HEK293 (cell line): ENCODE data around the gene CD59.

Experiments
- CTCF ChIA-PET: fragments of 350-600 bp; formaldehyde crosslinking; extraction: SDS; loops from one replicate; lab custom pipeline; 2021; ENCODE audit warnings: antibody characterized with exemption; lab: Yijun Ruan, JAX
- POLR2A ChIA-PET: fragments of 300-600 bp; formaldehyde crosslinking; extraction: SDS; loops from one replicate; lab custom pipeline; 2020; ENCODE audit warnings: antibody characterized with exemption, inconsistent platforms; lab: Yijun Ruan, JAX
- H3K27ac ChIP-seq: fragments of 200-500 bp; sonication (Bioruptor generic); 2 replicates; pipeline ENCODE4 v1.5.1; 2014; ENCODE audit warnings: low read depth, low read length, control low read depth, inconsistent platforms; ENCODE audit errors: extremely low read depth
- H3K36me3 ChIP-seq, 2 experiments: fragments of 200-500 bp in 1 of 2; sonication (Bioruptor generic) in 1 of 2; 1 replicate in 1 of 2; 2 replicates in 1 of 2; pipeline ENCODE4 v1.5.1; 2014 to 2017; ENCODE audit warnings: inconsistent platforms in 2 of 2, low read length in 2 of 2; ENCODE audit not compliant: control insufficient read depth in 2 of 2, insufficient read depth in 1 of 2
- H3K4me1 ChIP-seq: fragments of 200-500 bp; sonication (Bioruptor generic); 2 replicates; pipeline ENCODE4 v1.5.1; 2014; ENCODE audit warnings: mild to moderate bottlenecking, low read length, inconsistent platforms; ENCODE audit not compliant: control insufficient read depth, insufficient read depth
- H3K4me3 ChIP-seq: 2 replicates; pipeline ENCODE4 v1.5.1; 2011; ENCODE audit warnings: low read depth, mild to moderate bottlenecking, control low read depth, low read length, moderate library complexity
- H3K9me3 ChIP-seq: fragments of 200-500 bp; sonication (Bioruptor generic); 2 replicates; pipeline ENCODE4 v1.5.1; 2014; ENCODE audit warnings: low read depth, low read length, inconsistent platforms; ENCODE audit not compliant: control insufficient read depth, insufficient read depth
- GLIS1 ChIP-seq: fragments of 450-650 bp; formaldehyde crosslinking; IDR thresholded peaks from 2 replicates; pipeline ENCODE4 v1.5.1; 2016; ENCODE audit warnings: missing biosample characterization, missing genetic modification characterization
- HIC1 ChIP-seq: fragments of 450-650 bp; formaldehyde crosslinking; IDR thresholded peaks from 2 replicates; pipeline ENCODE4 v1.5.1; 2016; ENCODE audit warnings: missing biosample characterization, missing genetic modification characterization
- KLF16 ChIP-seq: fragments of 450-650 bp; formaldehyde crosslinking; IDR thresholded peaks from 2 replicates; pipeline ENCODE4 v1.5.1; 2017; ENCODE audit warnings: missing biosample characterization, missing genetic modification characterization
- SP7 ChIP-seq: fragments of 450-650 bp; formaldehyde crosslinking; IDR thresholded peaks from 2 replicates; pipeline ENCODE4 v1.5.1; 2016; ENCODE audit warnings: missing biosample characterization, missing genetic modification characterization
- TCF7L2 ChIP-seq: IDR thresholded peaks from 2 replicates; pipeline ENCODE4 v1.6.1; 2011; ENCODE audit warnings: low read depth, mild to moderate bottlenecking, inconsistent platforms, low read length, moderate library complexity, borderline replicate concordance
- ZBTB1 ChIP-seq: fragments of 450-650 bp; formaldehyde crosslinking; IDR thresholded peaks from 2 replicates; pipeline ENCODE4 v1.5.1; 2016; ENCODE audit warnings: missing biosample characterization, missing genetic modification characterization
- ZBTB44 ChIP-seq: fragments of 450-650 bp; IDR thresholded peaks from 2 replicates; pipeline ENCODE4 v1.5.1; 2018; ENCODE audit warnings: missing biosample characterization, mild to moderate bottlenecking, missing genetic modification characterization
- ZFHX2 ChIP-seq: fragments of 450-650 bp; formaldehyde crosslinking; conservative IDR thresholded peaks from 2 replicates; pipeline ENCODE4 v1.5.1; 2016; ENCODE audit warnings: missing biosample characterization, missing genetic modification characterization
- ZNF19 ChIP-seq: fragments of 450-650 bp; formaldehyde crosslinking; IDR thresholded peaks from 2 replicates; pipeline ENCODE4; 2016; ENCODE audit warnings: missing biosample characterization, missing genetic modification characterization, low read depth
- ZNF274 ChIP-seq, 2 experiments: fragments of 200-500 bp in 1 of 2; fragments of 450-650 bp in 1 of 2; sonication (Bioruptor generic) in 1 of 2; formaldehyde crosslinking in 1 of 2; IDR thresholded peaks; 2 replicates each; pipeline versions ENCODE4 v1.5.1 to v1.6.1; 2014 to 2016; ENCODE audit warnings: borderline replicate concordance in 1 of 2, inconsistent platforms in 1 of 2, low read length in 1 of 2, missing biosample characterization in 1 of 2, missing genetic modification characterization in 1 of 2
- ZNF324 ChIP-seq: fragments of 450-650 bp; formaldehyde crosslinking; IDR thresholded peaks from 2 replicates; pipeline ENCODE4 v1.5.1; 2016; ENCODE audit warnings: missing biosample characterization, missing genetic modification characterization
- ZNF354C ChIP-seq: fragments of 450-650 bp; formaldehyde crosslinking; IDR thresholded peaks from 2 replicates; pipeline ENCODE4 v1.5.1; 2016; ENCODE audit warnings: missing biosample characterization, missing genetic modification characterization, low read depth, borderline replicate concordance
- ZNF366 ChIP-seq: fragments of 450-650 bp; formaldehyde crosslinking; conservative IDR thresholded peaks from 2 replicates; pipeline ENCODE4 v1.5.1; 2016; ENCODE audit warnings: missing biosample characterization, missing genetic modification characterization
- ZNF510 ChIP-seq: fragments of 450-650 bp; formaldehyde crosslinking; IDR thresholded peaks from 2 replicates; pipeline ENCODE4 v1.5.1; 2018; ENCODE audit warnings: mild to moderate bottlenecking, missing genetic modification characterization, missing biosample characterization; ENCODE audit not compliant: insufficient replicate concordance
- ZNF585B ChIP-seq: fragments of 450-650 bp; formaldehyde crosslinking; IDR thresholded peaks from 2 replicates; pipeline ENCODE4 v1.5.1; 2016; ENCODE audit warnings: missing biosample characterization, missing genetic modification characterization
- ZNF600 ChIP-seq: fragments of 450-650 bp; formaldehyde crosslinking; IDR thresholded peaks from 2 replicates; pipeline ENCODE4 v1.5.1; 2016; ENCODE audit warnings: missing biosample characterization, missing genetic modification characterization
- ZNF629 ChIP-seq: fragments of 450-650 bp; formaldehyde crosslinking; IDR thresholded peaks from 2 replicates; pipeline ENCODE4 v1.5.1; 2017; ENCODE audit warnings: missing biosample characterization, missing genetic modification characterization
- ZNF660 ChIP-seq: fragments of 450-650 bp; IDR thresholded peaks from 2 replicates; pipeline ENCODE4 v1.5.1; 2018; ENCODE audit warnings: missing biosample characterization, mild to moderate bottlenecking, missing genetic modification characterization
- ZNF747 ChIP-seq: fragments of 450-650 bp; formaldehyde crosslinking; IDR thresholded peaks from 2 replicates; pipeline ENCODE4 v1.5.1; 2016; ENCODE audit warnings: missing biosample characterization, missing genetic modification characterization
- ZNF791 ChIP-seq: fragments of 450-650 bp; formaldehyde crosslinking; IDR thresholded peaks from 2 replicates; pipeline ENCODE4 v1.5.1; 2016; ENCODE audit warnings: missing biosample characterization, missing genetic modification characterization
- TF ChIP-seq, protein P1 (sequence below): fragments of 450-650 bp; formaldehyde crosslinking; IDR thresholded peaks from 2 replicates; pipeline ENCODE4 v1.5.1; 2016; ENCODE audit warnings: missing biosample characterization, missing genetic modification characterization

CD59 gene

DNA sequence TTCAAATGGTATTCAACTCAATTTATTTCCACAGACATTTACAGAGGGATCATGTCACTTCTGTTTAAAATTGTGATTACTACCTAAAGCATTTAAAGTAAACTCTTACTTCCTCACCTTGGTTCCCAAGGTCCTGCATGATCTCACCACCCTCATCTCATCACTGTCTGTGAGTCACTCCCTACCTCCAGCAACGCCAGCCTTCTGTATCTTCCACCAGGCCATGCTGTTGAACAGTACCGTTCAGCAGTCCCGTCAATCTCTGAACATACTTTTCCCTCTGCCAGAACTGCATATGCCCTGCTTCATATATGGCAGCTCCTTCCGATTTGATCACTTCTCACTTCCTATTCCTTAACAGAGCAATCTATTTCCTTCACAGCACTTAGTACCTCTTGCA is 36.1 kb upstream of the CD59 start:
- Histone ChIP-seq H3K4me1 (peaks cover 5% of the 10 kb centered on the region), H3K27ac (no peak overlapping the region), H3K4me3 (no peak overlapping the region; the same call in 1 of the 2 replicates), H3K36me3 (peaks cover 3 to 27% of the 10 kb centered on the region in 2 experiments), H3K9me3 (no peaks in the 10 kb centered on the region)
- ChIA-PET CTCF (interaction anchor here (0.6 to 3.1 kb wide), 8 partner anchors 17 to 95 kb away, joined by 3 to 10 read pairs (median 4); no protein-coding TSS in a partner anchor), POLR2A (interaction anchor here (0.6 to 1.6 kb wide), 3 partner anchors 10 to 36 kb away, joined by 3 to 9 read pairs (median 6); partner anchors contain the start of gene CD59)
- no peak for TF ChIP-seq ZNF354C
- no peak for TF ChIP-seq KLF16 (tag by site-specific recombination)
- TF ChIP-seq TCF7L2, result no peak
- no peak for TF ChIP-seq ZNF19 (tag by site-specific recombination)
- TF ChIP-seq ZNF629 (tag by site-specific recombination), result 0 out of 2 replicates have a peak, but pooled peaks have one; percentile 45
- TF ChIP-seq HIC1 (tag by site-specific recombination), result 0 out of 2 replicates have a peak, but pooled peaks have one; percentile 21
- peak; percentile 70; the same call in 1 of the 2 replicates for TF ChIP-seq ZNF600
- TF ChIP-seq ZNF510 (tag by site-specific recombination), result no peak
- peak; percentile 32; the same call in 1 of the 2 replicates for TF ChIP-seq SP7
- no peak for TF ChIP-seq ZNF324 (tag by site-specific recombination)
- 0 out of 2 replicates have a peak, but pooled peaks have one; percentile 25 for TF ChIP-seq ZNF366 (tag by site-specific recombination)
- peak; percentile 90 for TF ChIP-seq GLIS1 (tag by site-specific recombination)
- TF ChIP-seq ZNF660, result peak; percentile 80; the same call in 1 of the 2 replicates
- TF ChIP-seq, all 188 proteins: peak for 7

GRCh38 chr11:33770236-33770635 is 34.0 kb upstream of the CD59 start:
- Histone ChIP-seq H3K27ac (no peak overlapping the region), H3K36me3 (peaks cover 3 to 47% of the 10 kb centered on the region in 2 experiments), H3K4me1 (no peaks in the 10 kb centered on the region; the same call in 1 of the 2 replicates), H3K4me3 (no peak overlapping the region)
- POLR2A ChIA-PET, result no interaction called here
- TF ChIP-seq ZBTB44 (no peak), ZNF274 (IDR thresholded peaks at IDR 0.05; ENCODE audit: low read length) (no peak), ZNF274 (tag by site-specific recombination; IDR thresholded peaks at IDR 0.05; ENCODE audit: borderline replicate concordance) (no peak), ZFHX2 (tag by site-specific recombination) (no peak), ZNF791 (tag by site-specific recombination) (no peak), ZNF585B (tag by site-specific recombination) (no peak), ZNF747 (no peak), ZBTB1 (no peak)
- TF ChIP-seq, protein P1, sequence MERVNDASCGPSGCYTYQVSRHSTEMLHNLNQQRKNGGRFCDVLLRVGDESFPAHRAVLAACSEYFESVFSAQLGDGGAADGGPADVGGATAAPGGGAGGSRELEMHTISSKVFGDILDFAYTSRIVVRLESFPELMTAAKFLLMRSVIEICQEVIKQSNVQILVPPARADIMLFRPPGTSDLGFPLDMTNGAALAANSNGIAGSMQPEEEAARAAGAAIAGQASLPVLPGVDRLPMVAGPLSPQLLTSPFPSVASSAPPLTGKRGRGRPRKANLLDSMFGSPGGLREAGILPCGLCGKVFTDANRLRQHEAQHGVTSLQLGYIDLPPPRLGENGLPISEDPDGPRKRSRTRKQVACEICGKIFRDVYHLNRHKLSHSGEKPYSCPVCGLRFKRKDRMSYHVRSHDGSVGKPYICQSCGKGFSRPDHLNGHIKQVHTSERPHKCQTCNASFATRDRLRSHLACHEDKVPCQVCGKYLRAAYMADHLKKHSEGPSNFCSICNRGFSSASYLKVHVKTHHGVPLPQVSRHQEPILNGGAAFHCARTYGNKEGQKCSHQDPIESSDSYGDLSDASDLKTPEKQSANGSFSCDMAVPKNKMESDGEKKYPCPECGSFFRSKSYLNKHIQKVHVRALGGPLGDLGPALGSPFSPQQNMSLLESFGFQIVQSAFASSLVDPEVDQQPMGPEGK (tag by site-specific recombination), result no peak
- TF ChIP-seq, all 188 proteins: peak for 0
- no peaks in the 10 kb centered on the region for H3K9me3 ChIP-seq
- CTCF ChIA-PET, result interaction anchor here (1.1 to 1.3 kb wide), 2 partner anchors 17 to 28 kb away, joined by 3 read pairs; no protein-coding TSS in a partner anchor
